Activated CD8-positive, alpha-beta memory T cell treated with anti-CD3 and anti-CD28 coated beads for 4 hours (primary cell): Measurements from ENCODE around the gene VSTM1.
"Not testable (repeated sequence)": the region's sequence is repeated elsewhere in the genome, so short reads cannot be mapped to it uniquely, and the experiment has no call there.

Source experiments
- DNase-seq, 2 donors: peaks; one replicate each; pipeline ENCODE4 v3.0.0-alpha.2; 2020; ENCODE audit warnings: low read depth in 2 of 2

The VSTM1 gene

GRCh38 chr19:54063350-54064116, at the start of gene VSTM1:
Gene VSTM1 (minus strand): TSS chr19:54063897. CDS start chr19:54063777, 120 bp downstream.
- no peak for DNase-seq

DNA sequence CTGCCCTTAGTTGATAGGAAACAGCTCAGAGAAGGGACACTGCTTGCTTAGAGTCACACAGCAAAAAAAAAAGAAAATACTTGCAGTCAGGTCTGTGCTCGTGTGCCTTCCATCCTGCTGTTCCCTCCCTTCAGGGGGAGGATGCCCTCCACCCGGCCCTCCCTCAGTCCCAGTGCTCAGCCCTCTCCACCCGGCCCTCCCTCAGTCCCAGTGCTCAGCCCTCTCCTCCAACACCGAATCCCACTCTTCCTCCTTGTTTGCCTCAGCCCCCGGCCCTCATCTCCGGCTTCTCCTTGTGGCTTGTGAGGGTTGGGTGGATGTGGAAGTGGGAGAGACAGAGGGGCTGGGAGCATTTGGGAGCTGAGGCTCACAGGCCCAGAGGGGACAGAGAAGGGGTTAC, 46.0 kb upstream of the VSTM1 start:
- DNase-seq, result no peak

- no peak for DNase-seq
Measured at GRCh38 chr19:54108496-54108895, 44.8 kb upstream of the VSTM1 start.

DNA sequence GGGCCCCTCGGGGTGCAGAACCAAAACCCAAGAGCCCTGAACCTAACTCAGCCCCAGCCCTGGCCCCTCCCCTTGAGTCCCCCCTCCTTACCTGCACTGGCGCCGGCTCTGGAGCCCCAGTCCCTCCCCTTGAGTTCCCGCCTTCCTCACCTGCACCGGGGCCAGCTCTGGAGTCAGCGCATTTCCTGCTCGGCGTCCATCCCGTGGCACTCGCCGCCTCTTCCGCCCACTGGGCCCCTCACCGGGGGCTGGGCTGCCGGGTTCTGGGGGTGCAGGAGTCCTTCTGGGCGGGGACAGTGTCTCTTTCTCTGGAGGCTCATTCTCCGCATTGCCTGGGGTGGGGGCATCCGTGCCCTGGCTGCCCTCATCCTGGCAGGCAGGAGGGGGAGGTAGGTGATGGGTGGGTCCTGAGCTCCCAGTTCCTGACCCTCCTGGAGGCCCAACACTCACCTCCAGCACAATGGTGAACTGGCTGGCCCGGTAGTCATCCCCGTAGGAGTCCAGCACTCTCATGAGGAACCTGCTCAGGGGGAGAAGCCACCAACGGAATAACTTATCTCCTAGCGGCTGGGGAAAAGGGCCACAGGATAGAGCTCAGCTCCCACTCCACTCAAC, 44.3 kb upstream of the VSTM1 start:
- no peak for DNase-seq

DNA sequence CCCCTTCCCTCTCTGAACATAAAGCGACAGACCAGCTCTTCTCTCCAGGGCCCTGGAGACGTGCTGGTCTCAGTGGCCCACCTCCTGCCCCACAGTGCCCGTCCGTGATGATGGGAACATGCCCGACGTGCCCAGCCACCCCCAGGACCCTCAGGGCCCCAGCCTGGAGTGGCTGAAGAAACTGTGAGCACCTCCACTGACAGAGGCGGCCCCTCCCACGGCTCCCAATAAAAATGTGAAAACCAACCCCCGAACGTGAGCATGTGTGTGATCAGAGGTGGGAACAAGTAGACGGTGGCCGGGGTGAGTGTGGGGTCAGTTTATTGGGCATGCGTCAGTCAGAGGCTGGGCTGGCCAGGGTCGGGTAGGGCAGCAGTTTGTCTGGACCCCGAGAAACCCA, 43.0 kb upstream of the VSTM1 start:
- DNase-seq, result no peak

DNA sequence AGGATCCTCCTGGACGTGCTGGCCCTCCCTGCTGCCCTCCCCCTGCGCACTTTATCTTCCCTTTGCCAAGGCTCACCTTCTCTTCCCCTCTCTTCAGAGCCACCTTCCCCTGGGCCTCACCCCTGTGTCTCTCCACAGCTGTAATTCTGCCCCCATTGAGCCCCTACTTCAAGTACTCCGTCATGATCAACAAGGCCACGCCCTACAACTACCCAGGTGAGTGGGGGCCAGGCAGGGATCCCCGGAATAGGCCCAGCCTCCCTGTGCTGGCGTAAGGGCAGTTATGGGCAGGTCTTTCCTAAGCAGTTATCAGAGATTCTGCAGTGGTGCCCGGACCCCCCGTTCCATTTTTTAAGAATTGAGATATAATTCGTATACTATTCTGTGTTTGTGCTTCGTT, 42.1 kb upstream of the VSTM1 start:
- DNase-seq, result no peak

DNA sequence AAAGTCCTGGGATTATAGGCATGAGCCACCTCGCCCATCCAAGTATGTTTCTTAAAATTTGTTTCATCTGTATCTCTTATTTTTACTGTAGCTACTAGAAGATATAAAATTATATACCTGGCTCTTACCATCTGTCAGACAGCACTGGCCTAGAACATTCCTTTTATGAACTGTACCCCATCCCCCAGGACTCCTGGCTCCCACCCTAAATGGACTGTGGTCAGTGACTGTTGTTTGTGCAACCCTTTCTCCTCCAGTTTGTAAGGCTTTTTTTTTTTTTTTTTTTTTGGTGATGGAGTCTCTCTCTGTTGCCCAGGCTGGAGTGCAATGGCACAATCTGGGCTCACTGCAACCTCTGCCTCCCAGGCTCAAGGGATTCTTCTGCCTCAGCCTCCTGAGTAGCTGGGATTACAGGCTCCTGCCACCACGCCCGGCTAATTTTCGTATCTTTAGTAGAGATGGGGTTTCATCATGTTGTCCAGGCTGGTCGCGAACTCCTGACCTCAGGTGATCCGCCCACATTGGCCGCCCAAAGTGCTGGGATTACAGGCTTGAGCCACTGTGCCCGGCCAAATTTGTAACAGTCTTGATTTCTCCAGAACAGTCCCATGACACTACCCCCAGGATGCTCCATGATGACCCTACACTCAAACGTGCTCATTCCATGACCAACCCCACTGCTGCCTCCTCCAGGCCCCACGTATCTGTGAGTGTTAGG, 41.5 kb upstream of the VSTM1 start:
- no peak for DNase-seq

DNA sequence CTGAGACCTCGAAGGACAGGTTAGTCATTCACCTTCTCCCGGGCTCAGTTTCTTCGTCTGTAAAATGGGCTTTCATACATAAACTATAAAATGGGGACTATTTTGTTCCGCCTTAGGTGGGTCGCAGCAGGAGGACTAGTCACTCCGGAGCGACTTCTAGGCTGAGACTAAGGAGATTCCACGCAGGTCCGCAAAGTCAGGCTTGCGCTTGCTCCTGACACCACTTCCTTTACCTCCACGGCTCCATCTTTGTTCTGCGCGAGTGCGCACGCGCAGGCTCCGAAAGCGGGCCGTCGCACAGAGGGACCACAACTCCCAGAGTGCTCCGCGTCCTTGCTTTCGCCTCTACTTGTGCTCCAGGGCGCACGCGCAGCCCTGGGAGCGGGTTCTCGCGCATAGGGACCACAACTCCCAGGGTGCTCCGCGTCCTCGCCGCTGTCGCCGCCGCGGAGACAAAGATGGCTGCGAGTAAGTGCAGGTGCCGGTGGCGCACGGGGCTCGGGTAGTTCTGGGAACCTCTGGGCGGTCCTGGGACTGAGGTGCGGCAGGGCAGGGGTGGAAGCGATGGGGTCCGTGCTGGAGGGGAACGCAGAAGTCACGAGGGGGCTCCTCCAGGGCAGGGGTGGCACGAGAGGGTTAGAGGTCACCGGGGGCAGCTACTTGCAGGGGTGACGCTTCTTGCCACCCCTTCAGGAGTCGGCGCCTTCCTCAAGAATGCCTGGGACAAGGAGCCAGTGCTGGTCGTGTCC, 38.9 kb upstream of the VSTM1 start, which contains the start of gene NDUFA3:
Gene NDUFA3, plus strand, starts transcription at position 435 of the 749 bp plus-strand sequence. Its CDS starts 24 bp downstream, at position 459.
- peak; percentile 94 to 96 for DNase-seq

DNA sequence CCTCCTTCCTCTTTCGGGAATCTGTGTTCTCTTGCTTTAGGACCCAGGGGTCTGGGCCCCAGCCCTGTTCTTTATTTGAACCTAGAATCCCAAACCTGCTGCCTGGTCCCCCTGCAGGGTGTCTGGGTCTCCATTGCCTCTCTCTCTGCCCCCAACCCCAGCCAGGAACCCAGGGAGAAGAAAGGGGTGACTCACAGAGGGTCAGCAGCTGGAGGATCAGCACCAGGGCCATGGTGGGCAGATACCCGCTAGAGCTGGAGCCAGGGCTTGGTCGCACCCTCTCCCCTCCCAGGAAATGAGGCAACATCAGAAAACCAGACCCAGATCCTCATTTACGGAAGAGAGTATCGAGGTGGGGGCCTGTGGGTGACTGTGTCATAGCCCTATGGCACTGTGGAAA, 36.9 kb upstream of the VSTM1 start, which contains the start of gene OSCAR:
Gene OSCAR, minus strand, starts transcription at position 243 of the 400 bp plus-strand sequence. Its CDS starts 11 bp downstream, at position 232.
- DNase-seq, result no peak

DNA sequence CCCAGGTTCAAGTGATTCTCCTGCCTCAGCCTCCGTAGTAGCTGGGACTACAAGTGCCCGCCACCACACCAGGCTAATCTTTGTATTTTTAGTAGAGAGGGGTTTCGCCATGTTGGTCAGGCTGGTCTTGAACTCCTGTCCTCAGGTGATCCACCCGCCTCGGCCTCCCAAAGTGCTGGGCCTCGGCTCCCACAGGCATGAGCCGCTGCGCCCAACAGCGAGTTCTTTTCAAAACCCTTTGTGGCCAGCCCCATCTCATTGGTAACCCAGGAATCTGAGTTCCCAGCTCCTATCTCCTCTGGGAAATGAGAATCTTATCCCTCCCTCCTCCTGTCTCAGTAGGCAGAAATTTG, 36.2 kb upstream of the VSTM1 start:
- not testable (repeated sequence) for DNase-seq

DNA sequence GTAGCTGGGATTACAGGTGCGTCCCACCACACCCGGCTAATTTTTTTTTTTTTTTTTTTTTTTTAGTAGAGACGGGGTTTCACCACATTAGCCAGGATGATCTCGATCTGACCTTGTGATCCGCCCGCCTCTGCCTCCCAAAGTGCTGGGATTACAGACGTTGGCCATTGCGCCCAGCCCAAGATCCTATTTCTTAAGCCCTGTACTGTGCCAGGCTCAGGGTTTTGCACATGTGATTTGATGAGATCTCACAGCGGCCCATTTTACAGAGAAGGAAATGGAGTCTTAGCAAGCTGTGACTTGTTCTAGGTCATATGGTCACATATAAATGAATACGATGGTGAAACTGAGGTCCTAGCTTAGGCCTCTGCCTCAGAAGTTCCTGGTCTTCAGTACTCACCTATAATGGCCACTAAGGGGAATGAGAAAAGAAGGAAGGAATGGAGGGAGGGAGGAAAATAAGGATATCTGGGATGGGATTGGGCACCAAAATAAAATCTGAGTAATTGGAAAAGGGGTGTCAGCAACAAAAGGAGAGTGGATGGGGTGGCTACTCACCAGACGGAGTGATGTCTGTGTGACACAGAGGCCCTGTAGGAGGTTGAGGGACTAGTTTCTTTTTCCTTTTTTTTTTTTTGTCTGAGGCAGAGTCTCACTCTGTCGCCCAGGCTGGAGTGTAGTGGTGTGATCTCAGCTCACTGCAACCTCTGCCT, 35.6 kb upstream of the VSTM1 start:
- DNase-seq, result no peak

GRCh38 chr19:54096617-54097106, 33.0 kb upstream of the VSTM1 start:
- no peak for DNase-seq

DNA sequence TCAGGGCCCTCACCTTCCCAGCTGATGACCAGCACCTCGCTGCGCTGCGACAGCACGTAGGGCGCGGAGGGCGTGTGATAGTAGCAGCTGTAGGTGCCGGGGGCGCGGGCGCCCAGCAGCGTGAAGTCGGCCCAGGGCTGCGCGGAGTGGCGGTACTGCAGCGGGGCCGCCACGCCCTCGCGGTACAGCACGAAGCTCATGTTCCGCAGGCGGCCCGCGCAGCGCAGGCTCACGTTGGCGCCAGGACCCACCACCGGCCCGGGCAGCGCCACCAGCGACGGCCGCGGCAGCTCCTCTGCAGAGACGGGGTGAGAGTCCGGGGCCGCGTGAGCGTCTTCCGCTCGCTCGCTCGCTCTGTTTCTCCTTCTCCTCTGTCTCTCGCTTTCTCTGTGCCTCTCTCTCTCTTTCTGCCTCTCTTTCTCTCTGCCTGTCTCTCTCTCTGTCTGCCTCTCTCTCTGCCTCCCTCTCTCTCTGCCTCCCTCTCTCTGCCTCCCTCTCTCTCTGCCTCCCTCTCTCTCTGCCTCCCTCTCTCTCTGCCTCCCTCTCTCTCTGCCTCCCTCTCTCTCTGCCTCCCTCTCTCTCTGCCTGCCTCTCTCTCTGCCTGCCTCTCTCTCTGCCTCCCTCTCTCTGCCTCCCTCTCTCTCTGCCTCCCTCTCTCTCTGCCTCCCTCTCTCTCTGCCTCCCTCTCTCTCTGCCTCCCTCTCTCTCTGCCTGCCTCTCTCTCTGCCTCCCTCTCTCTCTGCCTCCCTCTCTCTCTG, 32.3 kb upstream of the VSTM1 start:
- not testable (repeated sequence) for DNase-seq

DNA sequence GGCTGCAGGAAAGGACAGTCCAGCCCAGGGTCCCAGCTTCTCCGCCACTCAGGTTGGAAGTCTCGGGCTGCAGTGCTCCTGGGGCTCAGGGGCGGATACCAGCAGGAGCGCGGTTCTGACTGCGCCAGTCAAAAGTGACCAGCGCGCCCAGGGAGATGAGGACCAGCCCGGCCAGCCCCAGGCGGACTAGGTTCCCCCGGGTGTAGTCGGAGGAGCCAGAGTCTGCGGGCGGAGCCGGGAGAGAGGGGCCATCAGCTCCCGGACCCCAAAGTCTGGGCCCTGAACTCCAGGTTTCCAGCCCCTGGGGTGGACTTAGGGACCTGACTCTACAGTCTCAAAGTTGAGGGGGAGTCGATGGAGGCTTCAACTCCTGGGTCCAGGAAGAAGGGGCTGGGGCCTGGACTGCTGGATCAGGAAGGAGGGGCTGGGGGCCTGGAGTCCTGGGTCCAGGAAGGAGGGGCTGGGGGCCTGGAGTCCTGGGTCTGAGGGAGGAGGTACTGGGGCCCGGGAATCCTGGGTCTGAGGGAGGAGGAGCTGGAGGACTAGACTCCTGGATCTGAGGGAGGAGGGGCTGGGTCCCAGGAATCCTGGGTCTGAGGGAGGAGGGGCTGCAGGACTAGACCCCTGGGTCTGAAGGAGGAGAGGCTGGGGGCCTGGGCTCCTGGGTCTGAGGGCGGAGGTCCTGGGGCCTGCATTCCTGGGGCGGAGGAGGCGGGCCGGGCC, 31.6 kb upstream of the VSTM1 start:
- DNase-seq, result no peak

GRCh38 chr19:54094426-54095000, 30.8 kb upstream of the VSTM1 start:
- no peak for DNase-seq

- DNase-seq, result no peak
Measured at GRCh38 chr19:54084410-54084809, 20.7 kb upstream of the VSTM1 start.

GRCh38 chr19:54081032-54081431, 17.3 kb upstream of the VSTM1 start, which contains the start of gene TARM1:
Gene TARM1 (minus strand): TSS chr19:54081365. CDS start chr19:54081340, 25 bp downstream.
- DNase-seq, result no peak

DNA sequence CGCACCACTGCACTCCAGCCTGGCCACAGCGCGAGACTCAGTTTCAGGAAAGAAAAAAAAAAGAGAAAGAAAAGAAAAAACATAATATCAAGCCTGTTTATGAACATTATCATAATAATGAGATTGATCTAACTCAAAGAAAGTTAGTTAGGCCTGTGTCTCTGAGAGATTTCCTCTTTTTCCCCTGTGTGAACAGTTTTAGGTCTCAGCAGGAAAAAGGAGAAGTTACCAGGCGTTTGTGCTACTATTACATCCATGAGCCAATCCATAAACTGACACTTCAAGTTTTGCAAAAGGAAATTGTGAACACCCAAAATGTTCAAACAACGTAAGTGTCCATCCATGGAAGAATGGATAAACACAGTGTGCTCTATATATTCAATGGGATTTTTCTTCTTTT, 13.6 kb upstream of the VSTM1 start:
- DNase-seq, result no peak

GRCh38 chr19:54074851-54075250, 11.2 kb upstream of the VSTM1 start:
- no peak for DNase-seq
